ENCODE measurements around the gene BAG5.

BAG5 gene

DNA sequence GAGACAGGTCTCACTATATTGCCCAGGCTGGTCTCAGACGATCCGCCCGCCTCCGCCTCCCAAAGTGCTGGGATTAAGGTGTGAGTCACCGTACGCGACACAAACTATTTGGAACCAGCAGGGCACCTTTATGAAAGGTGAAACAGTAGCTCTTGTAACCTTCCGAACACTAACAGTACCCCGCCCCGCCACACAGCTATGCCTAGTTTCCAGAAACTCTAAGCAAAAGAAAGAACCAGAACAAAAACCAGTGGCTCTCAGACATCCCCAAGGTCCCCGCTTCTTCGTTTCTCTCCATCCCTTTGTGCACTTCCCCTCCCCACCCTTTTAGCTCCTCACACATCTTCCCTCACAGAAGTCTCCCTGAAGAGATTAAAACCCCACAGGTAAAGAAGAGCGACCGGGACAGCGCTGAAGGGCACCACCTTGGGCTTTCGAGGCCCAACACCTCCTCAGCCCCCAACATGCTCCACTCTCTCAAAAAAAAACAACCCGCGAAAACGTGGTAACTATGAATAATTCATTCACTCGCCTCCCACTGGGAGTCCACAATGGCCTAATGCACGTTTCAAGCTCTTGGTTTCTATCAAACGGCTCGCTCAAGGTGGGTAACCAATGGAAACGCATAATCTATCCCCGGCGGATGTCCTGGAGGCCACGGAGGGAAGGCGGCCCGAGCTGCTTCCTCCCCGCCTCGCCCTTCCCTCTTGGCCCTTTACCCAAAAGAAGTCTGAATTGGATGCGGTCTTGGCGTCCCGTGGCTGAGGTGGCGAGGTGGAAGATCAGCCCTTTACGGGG is 877 bp downstream of the BAG5 start:
- H3F3A ChIP-seq (ENCODE audit: insufficient read depth), result peaks cover 13% of the 10 kb centered on the region; the same call in 1 of the 2 replicates
- peak overlapping the region; percentile 95 for H3K4me3 ChIP-seq (ENCODE audit: insufficient read depth, low read length, poor library complexity, severe bottlenecking)
- H3K27ac ChIP-seq (ENCODE audit: low read depth, low read length), result peak overlapping the region; percentile 85
- peaks cover 92% of the 10 kb centered on the region for H3K79me2 ChIP-seq (ENCODE audit: insufficient read depth, low read length)
- TF ChIP-seq, protein P1, sequence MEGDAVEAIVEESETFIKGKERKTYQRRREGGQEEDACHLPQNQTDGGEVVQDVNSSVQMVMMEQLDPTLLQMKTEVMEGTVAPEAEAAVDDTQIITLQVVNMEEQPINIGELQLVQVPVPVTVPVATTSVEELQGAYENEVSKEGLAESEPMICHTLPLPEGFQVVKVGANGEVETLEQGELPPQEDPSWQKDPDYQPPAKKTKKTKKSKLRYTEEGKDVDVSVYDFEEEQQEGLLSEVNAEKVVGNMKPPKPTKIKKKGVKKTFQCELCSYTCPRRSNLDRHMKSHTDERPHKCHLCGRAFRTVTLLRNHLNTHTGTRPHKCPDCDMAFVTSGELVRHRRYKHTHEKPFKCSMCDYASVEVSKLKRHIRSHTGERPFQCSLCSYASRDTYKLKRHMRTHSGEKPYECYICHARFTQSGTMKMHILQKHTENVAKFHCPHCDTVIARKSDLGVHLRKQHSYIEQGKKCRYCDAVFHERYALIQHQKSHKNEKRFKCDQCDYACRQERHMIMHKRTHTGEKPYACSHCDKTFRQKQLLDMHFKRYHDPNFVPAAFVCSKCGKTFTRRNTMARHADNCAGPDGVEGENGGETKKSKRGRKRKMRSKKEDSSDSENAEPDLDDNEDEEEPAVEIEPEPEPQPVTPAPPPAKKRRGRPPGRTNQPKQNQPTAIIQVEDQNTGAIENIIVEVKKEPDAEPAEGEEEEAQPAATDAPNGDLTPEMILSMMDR (IDR thresholded peaks at IDR 0.05; ENCODE audit: insufficient read depth, low read length, poor library complexity, severe bottlenecking), result no peak
- no peak for TF ChIP-seq EZH2phosphoT487 (conservative IDR thresholded peaks at IDR 0.05; ENCODE audit: low read length)
- H3K36me3 ChIP-seq (ENCODE audit: low read length), result peaks cover 13% of the 10 kb centered on the region
- H3K4me2 ChIP-seq (ENCODE audit: low read depth, low read length, poor library complexity, severe bottlenecking), result peak overlapping the region; percentile 99
- peak overlapping the region; percentile 98 for H3K9ac ChIP-seq (ENCODE audit: low read length)
- H2AFZ ChIP-seq (ENCODE audit: low read depth, low read length, severe bottlenecking), result peak overlapping the region; percentile 87
- peaks cover 19% of the 10 kb centered on the region; the same call in 1 of the 2 replicates for H4K20me1 ChIP-seq (ENCODE audit: low read depth, low read length)
- no peaks in the 10 kb centered on the region for H3K9me3 ChIP-seq (ENCODE audit: insufficient read depth, low read length)
- no peaks in the 10 kb centered on the region for H3K27me3 ChIP-seq (ENCODE audit: low read length)
- no peaks in the 10 kb centered on the region for H3K9me2 ChIP-seq (replicated peaks; ENCODE audit: insufficient read depth, low read length)

DNA sequence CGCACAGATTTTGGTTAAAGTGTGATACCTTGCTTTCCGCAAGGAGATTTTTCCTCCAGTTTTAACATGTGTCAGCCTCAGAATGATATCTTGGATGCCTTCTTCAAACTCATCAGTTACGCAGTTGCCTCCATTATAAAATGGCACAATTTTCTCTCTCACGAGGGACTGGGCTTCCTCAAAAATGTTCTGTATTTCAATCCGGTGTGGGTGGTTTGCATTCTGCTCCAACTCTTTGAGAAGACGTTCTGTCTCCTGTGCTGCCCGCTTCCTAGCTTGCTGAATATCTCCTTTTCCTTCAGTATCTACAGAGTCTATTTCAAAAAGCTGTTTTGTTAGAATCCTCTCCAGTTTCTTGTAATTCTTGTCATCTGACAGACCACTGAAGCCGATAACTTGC is 1.8 kb downstream of the BAG5 start:
- Histone ChIP-seq H3K27me3 (ENCODE audit: low read length) (no peaks in the 10 kb centered on the region), H3K4me3 (ENCODE audit: insufficient read depth, low read length, poor library complexity, severe bottlenecking) (peak overlapping the region; percentile 95), H2AFZ (ENCODE audit: low read depth, low read length, severe bottlenecking) (no peak overlapping the region), H3K36me3 (ENCODE audit: low read length) (peaks cover 13% of the 10 kb centered on the region), H3K9ac (ENCODE audit: low read length) (peak overlapping the region; percentile 98), H3K27ac (ENCODE audit: low read depth, low read length) (no peak overlapping the region), H3K79me2 (ENCODE audit: insufficient read depth, low read length) (peaks cover 87% of the 10 kb centered on the region), H3K9me3 (ENCODE audit: insufficient read depth, low read length) (no peaks in the 10 kb centered on the region), H3K4me2 (ENCODE audit: low read depth, low read length, poor library complexity, severe bottlenecking) (peak overlapping the region; percentile 99), H3K9me2 (replicated peaks; ENCODE audit: insufficient read depth, low read length) (no peaks in the 10 kb centered on the region), H4K20me1 (ENCODE audit: low read depth, low read length) (peaks cover 19% of the 10 kb centered on the region; the same call in 1 of the 2 replicates), H3F3A (ENCODE audit: insufficient read depth) (peaks cover 13% of the 10 kb centered on the region; the same call in 1 of the 2 replicates)
- no peak for TF ChIP-seq EZH2phosphoT487 (conservative IDR thresholded peaks at IDR 0.05; ENCODE audit: low read length)
- TF ChIP-seq, protein P1 (IDR thresholded peaks at IDR 0.05; ENCODE audit: insufficient read depth, low read length, poor library complexity, severe bottlenecking), result no peak

DNA sequence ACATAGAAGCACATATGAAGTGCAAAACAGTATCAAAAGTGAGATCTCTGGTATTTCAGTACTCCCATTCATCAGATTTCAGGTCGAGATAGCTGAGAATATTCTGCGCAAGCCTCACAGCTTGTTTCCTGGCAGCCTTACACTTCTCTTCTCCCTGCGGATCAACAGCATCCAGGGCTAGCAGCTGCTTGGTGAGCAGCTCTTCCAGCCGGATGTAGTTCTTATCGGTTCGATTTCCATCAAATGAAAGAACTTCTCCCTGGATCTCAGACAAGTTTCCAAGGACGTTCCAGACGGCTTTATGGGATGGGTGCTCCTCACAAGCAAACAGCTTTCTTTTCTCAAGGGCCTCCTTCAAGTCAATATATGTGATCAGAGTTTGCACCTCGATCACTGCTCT is 2.7 kb downstream of the BAG5 start:
- H3K4me3 ChIP-seq (ENCODE audit: insufficient read depth, low read length, poor library complexity, severe bottlenecking), result no peak overlapping the region
- no peak for TF ChIP-seq EZH2phosphoT487 (conservative IDR thresholded peaks at IDR 0.05; ENCODE audit: low read length)
- TF ChIP-seq, protein P1 (IDR thresholded peaks at IDR 0.05; ENCODE audit: insufficient read depth, low read length, poor library complexity, severe bottlenecking), result no peak

More for the DNA sequence above, 2.7 kb downstream of the BAG5 start:
- Histone ChIP-seq H4K20me1 (ENCODE audit: low read depth, low read length) (peaks cover 19% of the 10 kb centered on the region; the same call in 1 of the 2 replicates), H3K9me3 (ENCODE audit: insufficient read depth, low read length) (no peaks in the 10 kb centered on the region), H3K27ac (ENCODE audit: low read depth, low read length) (no peak overlapping the region), H3K9me2 (replicated peaks; ENCODE audit: insufficient read depth, low read length) (no peaks in the 10 kb centered on the region), H3K36me3 (ENCODE audit: low read length) (peaks cover 13% of the 10 kb centered on the region), H3K9ac (ENCODE audit: low read length) (no peak overlapping the region), H2AFZ (ENCODE audit: low read depth, low read length, severe bottlenecking) (no peak overlapping the region), H3K27me3 (ENCODE audit: low read length) (no peaks in the 10 kb centered on the region), H3K4me2 (ENCODE audit: low read depth, low read length, poor library complexity, severe bottlenecking) (no peak overlapping the region), H3F3A (ENCODE audit: insufficient read depth) (peaks cover 13% of the 10 kb centered on the region; the same call in 1 of the 2 replicates), H3K79me2 (ENCODE audit: insufficient read depth, low read length) (peaks cover 79% of the 10 kb centered on the region)

Data from SU-DHL-6 (cell line).